GM21825 (cell line): Measurements from ENCODE around the gene TNFRSF9.
"Not testable (repeated sequence)": the region's sequence is repeated elsewhere in the genome, so short reads cannot be mapped to it uniquely, and the experiment has no call there.

Experiments used
- ATAC-seq: cut with Tn5 transposase; IDR thresholded peaks from one replicate; pipeline ENCODE4 v1.9.1; 2021; ENCODE audit warnings: mild to moderate bottlenecking, moderate library complexity; ENCODE audit not compliant: unreplicated experiment

Gene TNFRSF9

DNA sequence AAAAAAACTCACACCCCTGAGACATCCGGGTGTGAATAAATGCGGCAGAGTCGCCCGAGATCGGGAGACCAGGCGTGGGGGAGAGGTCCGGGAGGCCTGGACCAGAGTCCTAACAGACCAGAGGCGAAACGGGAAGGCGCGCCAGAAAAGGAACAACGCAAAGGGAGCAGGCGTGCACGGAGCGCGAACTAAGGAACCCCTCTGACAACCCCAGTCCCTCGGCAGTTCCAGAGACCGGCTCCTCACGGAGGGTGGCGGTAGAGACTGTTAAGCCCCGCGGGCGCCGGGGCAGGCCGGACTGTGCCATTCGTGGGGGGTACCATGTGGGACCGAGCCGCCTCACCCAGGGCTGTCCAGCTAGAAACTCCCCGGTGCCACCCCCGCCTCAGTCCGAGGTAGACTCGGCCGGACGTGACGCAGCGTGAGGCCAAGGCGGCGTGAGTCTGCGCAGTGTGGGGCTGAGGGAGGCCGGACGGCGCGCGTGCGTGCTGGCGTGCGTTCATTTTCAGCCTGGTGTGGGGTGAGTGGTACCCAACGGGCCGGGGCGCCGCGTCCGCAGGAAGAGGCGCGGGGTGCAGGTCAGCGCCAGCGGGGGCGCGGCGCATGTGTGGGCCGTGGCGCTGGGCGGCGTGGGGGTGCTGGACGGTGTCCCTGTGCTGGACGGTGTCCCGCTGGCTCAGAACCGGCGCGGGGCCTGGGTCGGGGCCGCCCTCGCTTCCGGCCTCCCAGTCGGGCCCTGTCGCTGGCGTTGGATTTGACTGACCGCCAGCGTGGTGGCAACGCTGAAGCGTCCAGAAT lies 20.8 kb upstream of the TNFRSF9 start, which contains the start of gene PARK7:
PARK7 (plus strand) TSS at position 496 of the 798 bp plus-strand sequence. CDS start 1,075 bp downstream, outside the sequence.
- peak; percentile 96 for ATAC-seq

DNA sequence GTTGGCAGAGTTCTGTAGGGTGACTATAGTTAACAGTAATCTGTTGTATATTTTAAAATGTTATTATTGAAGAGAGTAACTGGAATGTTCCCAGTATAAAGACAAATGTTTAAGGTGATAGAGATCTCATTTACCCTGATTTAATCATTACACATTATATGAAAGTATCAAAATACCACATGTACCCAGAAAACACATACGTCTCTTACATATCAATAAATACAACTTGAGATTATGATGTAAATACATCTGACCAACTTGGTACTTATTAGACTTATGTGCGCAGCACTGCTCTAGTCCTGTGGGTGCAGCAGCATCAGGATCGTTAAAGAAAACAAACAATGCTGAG lies 20.2 kb upstream of the TNFRSF9 start:
- no peak for ATAC-seq

DNA sequence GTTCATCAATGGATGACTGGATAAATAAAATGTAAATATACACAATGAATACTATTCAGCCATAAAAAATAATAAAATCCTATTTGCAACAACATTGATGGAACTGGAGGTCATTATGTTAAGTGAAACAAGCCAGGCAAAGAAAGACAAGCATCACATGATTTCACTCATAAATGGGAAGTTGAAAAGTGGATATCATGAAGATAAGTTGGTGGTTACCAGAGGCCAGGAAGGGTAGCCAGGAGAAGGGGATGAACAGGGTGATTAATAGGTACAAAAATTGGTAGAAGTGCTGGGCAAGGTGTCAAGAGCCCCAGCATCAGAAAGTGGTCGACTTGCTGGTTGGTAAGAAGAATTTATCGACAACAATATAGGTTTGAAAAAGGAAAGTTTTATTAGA lies 19.5 kb upstream of the TNFRSF9 start:
- no peak for ATAC-seq

DNA sequence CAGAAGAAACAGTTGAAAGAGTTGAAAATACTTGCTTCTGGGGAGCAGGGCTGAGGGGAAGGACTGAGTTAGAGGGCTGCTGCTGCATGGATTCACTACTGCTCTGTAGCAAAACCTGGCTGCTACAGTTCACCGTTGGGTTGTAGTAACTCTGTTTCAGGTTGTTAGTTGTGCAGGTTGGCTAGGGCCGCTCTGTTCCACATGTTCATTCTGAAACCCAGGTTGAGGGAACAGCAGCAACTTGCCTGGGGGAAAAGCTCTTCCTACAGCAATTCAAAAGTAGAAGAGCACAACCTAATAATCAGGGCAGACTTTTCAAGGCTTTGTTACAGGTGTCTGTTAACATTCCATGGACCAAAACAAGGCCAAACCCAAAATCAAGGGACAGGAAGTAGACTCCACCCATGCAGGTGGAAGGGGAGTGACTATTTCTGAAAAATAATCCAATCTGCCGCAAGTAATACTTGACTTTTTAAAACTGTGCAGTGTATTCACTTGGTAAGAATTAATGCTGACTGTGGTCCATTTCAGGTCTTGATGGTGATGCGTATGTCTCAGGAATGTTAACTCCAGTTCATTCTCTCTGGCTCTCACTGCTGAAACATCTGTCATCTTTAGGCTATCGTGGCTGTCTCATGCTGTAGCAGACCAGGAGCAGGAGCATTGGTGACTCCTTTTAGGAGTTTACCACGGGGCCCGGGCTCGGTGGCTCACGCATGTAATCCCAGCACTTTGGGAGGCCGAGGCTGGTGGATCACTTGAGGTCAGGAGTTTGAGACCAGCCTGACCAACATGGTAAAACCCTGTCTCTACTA lies 15.8 kb upstream of the TNFRSF9 start:
- no peak for ATAC-seq

DNA sequence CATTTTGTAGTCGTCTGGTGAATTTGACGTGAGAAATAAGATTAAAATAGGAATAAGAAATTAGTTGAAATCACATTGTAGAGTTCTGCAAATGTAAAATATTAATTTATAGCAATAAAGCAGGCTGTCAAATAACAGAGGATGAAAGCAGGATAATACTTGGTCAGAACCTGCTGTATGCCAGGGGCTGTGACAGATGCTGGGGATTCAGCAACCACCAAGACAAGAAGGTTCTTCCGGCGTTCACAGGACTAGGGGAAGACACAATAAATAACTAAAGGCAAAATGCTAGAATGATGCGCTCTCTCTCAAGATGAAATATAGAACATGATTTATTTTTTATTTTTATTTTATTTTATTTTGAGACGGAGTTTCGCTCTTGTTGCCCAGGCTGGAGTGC lies 14.0 kb upstream of the TNFRSF9 start:
- no peak for ATAC-seq

DNA sequence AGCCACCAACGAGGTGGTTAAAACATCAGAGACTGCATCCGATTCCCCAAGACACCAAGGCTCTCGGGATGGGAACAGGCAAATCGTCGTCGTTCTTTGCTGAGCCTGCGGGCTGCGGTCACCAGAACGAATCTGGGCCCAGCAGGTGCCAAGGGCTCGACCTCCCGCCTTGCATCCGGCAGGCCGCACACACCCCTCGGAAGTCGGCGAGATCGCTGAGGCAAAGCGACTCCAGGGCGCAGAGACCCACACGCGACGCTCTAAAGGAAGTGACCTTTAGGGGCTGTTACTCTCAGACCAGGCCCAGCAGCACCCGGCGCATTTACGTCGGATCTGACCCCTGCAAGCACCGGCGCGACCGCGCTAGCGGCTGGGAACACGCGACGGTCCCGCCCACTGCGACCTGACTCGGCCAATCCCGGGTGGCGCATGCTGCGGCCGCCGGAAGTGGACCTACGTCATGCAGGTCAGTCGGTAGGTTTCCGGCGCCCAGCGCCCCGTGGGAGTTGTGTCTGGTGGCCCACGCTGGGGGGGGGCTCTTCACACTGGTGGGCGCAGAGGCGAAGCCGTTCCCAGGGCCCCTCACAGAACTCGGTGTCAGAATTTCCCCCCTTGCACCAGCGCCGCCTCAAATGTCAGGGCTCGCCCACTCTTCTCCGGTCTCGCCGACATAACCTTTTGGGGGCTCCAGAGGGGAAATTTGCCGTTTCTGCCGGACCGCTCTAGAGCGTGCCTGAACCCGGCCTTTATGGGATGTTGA lies 13.4 kb upstream of the TNFRSF9 start:
- ATAC-seq: peak; percentile 92

DNA sequence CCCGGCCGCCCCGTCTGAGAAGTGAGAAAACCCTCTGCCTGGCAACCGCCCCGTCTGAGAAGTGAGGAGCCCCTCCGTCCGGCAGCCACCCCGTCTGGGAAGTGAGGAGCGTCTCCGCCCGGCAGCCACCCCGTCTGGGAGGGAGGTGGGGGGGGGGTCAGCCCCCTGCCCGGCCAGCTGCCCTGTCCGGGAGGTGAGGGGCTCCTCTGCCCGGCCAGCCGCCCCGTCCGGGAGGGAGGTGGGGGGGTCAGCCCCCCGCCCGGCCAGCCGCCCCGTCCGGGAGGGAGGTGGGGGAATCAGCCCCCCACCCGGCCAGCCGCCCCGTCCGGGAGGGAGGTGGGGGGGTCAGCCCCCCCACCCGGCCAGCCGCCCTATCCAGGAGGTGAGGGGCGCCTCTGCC lies 12.2 kb upstream of the TNFRSF9 start:
- ATAC-seq: not testable (repeated sequence)

DNA sequence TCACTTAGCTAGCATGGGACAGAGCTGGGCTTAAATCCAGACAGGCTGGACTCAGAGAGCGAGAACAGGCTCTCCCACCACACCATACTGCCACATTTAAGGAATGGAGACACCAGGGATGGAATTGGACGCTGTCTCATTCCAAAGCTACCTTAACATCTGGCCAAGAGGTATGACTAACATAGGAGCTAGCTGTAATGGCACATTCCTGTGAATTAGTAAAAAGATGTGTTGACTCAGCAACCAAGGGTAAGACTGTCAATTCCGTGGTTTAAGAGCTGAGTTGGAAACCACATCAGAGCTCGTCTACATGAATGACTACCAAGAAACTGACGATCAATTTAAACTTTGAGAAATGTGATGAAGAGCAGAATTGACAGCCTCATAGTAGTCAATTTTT lies 8.3 kb upstream of the TNFRSF9 start:
- ATAC-seq: no peak

DNA sequence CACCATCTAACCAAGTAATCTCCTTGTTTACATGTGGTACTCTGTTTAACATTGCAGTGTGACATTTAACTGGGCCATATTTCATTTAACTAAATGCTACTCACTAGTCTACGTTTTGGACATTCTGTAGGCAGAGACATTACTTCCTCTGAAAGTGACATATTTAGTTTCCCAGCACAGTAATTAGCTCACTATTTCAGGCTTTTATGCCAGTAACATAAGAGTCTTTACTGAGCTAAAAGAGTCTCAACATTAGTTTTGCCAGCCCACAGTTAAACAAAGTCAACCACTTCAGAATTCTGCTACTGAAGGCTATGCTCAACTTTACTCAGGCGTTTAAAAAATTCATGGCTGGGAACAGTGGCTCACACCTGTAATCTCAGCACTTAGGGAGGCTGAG lies 2.6 kb upstream of the TNFRSF9 start:
- no peak for ATAC-seq

DNA sequence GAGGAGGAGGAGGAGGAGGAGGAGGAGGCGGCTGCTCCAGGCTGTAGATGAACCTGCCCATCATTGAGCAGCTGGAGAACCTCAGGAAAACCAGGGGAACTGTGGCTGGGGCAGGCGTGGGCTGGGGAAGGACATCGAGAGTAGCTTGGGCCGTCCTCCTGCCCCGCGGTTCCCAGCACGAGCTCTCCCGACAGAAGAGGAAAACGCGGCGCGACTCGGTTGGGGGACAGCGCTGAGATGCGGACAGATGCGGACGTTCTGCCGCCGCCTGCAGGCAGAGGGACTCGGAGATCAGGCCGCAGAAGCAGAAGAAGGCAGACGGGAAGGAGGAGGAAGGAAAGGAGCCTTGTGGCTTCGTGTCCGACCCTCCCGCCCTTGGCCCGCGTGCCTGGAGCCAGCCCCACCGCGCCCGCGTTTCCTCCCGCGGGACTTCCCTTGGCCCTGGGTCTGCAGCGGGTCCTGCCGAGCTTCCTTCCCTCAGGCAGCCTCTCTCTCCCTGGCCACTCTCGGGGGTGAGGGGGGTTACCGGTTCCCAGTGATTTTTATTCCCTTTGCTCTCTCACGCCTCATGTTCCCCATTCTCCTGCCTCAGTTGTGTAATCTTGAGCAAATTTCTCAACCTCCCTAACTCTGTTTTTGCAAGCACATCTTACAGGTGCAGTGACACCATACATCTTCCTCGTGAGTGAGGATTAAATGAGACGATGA lies 1.7 kb upstream of the TNFRSF9 start:
- ATAC-seq: no peak

DNA sequence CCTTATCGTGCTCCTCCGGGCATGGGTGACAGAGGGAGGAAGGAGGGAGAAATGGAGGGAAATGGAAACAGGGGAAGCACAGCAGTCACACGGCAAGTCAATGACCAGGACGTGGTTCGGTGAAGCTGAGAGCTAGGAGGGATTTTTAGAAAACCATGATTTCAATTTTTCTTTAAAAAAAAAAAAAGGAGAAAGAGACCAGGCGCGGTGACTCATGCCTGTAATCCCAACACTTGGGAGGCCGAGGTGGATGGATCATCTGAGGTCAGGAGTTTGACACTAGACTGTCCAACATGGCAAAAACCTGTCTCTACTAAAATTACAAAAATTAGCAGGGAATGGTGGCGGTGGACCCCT lies 776 bp upstream of the TNFRSF9 start:
- ATAC-seq: no peak

DNA sequence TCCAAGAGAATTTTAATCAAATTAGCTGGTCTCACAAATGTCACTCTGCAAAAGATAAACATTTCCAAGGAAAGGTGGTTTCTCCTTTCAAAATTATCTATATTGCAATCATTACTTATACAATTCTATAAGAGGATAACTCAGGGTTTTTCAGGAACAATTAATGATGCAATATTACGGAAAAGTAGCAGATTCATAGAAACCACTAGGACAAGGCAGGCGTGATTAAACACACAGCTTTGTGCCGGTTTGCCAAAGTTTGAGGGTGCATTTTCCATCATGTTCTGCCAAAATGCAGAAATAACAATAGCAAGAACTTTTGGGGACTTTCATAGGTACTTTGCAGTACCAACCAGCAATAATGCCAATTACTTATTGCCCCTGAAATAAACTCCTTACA lies 605 bp downstream of the TNFRSF9 start:
- ATAC-seq: no peak

DNA sequence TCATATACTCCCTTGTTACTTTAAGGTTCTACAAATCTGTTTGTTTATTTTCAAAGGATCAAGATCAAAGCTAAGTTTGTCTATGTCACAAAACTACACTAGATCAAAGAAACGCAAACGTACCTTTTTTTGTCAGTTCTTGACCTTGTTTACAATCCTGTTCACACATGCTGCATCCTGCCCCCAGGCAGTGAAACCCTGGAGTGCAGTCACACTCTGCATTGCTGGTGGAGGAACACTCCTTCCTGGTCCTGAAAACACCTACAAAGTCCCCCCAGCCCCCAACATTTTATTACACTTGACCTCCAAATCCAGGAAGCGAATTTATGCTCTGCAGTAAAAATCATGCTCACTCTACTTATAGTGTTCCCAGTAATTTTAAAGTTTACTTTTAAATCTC lies 2.6 kb downstream of the TNFRSF9 start:
- no peak for ATAC-seq

DNA sequence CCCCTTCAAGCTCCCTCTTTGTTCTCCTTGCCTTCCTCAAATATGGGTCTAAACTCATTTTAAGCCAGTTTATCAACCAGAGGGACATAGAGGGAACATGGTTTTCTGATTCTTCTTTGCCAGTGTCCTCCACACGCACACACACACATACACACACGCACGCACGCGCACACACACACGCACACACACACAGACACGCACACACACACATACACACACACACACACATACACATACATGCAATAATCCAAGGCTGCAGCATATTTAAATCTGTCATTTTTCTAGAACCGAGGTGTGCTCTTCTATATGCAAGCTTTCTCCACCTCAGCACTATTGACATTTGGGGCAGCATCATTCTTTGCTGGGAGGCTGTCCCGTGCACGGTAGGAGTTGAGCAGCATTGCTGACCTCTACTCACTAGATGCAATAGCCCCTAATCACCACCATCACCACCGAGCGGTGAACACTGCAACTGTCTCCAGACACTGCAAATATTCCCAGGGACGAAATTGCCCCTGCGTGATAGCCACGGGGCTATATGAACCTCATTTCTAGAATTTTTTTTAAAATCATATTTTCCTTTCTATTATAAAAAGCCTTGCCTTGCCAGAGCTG lies 8.0 kb downstream of the TNFRSF9 start:
- ATAC-seq: no peak

DNA sequence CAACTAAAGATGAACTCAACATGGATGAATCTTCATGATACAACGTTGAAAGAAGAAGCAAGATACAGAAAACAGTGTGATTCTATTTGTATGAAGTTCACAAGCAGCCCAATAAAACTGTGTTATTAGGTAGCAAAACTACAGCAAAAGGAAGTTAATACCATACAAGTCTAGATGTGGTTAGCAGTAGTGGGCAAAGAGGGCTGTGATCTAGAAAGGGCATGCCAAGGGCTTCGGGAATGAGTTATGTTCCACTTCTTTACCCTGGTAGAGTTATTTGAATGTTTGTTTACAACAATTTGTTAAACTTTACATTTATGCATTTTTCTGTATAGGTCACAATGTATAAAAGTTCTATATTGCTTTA lies 9.2 kb downstream of the TNFRSF9 start:
- no peak for ATAC-seq

DNA sequence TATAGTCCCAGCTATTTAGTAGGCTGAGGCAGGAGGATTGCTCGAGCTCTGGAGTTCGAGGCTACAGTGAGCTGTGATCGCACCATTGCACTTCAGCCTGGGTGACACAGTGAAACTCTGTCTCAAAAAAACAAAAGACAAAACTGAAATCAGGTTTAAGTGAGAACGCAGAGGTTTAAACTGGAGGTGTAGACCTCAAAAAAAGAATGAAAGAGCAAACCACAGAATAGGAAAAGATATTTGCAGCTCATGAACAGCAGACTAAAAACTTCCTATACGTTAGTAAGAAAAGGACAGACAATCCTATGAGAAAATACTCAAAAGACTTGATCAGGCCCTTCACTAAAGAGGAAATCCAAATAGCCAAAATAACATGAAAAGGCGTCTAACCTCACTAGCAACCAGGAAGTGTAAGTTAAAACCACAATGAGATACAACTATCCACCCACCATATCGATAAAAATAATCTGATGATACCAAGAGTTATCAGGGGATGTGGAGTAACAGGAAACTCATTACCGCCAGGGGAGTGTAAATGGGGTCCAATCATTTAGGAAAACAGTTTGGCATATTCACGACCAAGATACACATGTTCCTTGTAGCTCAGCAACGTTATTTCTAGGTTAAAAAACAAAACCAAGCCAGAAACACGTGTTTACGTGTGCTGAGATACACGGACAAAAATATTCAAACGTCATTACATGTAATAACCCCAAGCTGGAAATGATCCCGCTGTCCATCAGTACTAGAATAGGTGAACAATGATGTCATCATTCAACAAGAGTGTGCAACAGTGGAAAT lies 9.8 kb downstream of the TNFRSF9 start:
- ATAC-seq: no peak

DNA sequence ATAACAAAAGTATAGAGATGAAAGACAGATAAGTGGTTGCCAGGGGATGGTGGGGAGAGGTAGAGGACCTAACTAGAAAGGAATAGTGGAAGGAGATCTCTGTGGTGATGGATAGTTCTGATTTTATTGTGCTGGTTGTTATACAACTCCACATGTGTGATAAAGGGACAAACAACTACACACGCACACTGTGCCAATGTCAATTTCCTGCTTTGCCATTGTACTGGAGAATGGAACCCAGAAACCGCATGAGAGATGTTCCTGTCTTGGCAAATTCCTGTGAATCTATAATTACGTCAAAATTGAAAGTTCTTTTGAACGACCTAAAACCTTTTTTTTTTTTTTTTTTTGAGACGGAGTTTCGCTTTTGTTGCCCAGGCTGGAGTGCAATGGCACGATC lies 11.0 kb downstream of the TNFRSF9 start:
- ATAC-seq: no peak

DNA sequence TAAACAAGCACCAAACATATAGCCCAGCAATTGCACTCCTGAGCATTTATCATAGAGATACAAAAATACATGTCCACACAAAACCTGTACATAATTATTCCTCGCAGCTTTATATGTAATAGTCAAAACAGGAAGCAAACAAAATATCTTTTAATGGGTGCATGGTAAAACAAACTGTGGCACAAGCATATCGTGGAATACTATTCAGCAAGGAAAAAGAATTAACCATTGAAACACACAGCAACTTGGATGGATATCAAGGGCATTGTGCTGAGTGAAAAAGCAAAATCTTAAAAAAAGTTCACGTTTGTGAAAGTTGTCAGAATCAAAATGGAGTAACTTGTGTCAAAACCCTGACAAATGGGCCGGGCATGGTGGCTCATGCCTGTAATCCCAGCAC lies 12.4 kb downstream of the TNFRSF9 start:
- no peak for ATAC-seq

DNA sequence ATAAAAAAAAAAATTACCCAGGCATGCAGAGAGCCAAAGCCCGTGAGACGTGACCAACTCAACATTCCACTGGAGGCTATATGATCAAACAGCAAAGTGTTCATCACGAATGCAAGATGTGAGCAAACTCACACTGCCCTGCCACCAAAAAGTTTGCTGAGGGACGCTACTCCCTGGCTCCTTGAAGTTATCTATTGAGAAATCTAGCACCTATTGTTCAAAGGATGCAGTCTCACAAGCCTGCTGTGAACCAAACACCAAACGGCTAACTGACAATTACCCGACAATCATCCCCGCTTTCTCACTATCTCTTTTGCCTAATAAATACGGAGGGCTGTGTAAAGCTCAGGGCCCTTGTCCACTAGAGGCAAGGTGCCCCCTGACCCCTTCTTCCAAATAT lies 13.6 kb downstream of the TNFRSF9 start:
- ATAC-seq: not testable (repeated sequence)

DNA sequence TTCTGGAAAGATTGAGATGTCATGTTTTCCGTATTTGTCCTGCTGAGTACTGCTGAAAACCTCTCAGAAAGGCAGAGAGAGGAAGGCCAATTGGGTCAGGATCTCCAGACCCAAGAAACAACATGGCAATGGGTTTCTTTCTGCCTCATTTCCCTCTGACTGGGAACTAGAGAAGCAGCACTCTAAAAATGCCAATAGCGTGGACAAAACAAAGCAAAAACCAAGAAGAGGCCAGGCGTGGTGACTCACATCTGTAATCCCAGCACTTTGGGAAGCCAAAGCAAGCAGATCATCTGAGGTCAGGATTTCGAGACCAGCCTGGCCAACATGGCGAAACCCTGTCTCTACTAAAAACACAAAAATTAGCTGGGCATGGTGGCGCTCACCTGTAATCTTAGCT lies 18.3 kb downstream of the TNFRSF9 start:
- no peak for ATAC-seq
